GM12865 (cell line): Measurements from ENCODE around the gene VPS39.

Experiments used
- DNase-seq: peaks from one replicate; pipeline ENCODE4 v3.0.0; 2010; ENCODE audit warnings: low read depth
- H3K4me3 ChIP-seq: 2 replicates; pipeline ENCODE4 v1.5.1; 2011; ENCODE audit warnings: mild to moderate bottlenecking, low read depth, low read length, control low read depth
- TF ChIP-seq, protein P1 (sequence below): IDR thresholded peaks from 2 replicates; pipeline ENCODE4 v1.5.1; 2011; ENCODE audit warnings: low read length, control low read depth, low read depth, inconsistent platforms; ENCODE audit not compliant: insufficient read depth; ENCODE audit errors: missing control alignments

The VPS39 gene

DNA sequence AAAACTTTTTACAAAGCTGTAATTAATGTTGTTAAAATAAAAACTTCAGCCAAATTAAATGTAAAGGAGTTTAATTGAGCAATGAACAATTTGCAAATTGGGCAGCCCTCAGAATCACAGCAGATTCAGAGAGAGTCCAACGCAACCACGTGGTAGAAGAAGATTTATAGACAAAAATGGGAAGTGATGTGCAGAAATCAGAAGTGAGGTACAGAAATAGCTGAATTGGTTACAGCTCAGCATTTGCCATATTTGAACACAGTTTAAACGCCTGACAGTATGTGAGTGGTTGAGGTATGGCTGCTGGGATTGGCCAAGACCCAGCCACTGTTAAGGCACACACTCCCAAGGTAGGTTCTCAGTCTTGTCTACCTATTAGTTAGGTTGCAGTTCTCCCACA is 99.3 kb downstream of the VPS39 start:
- TF ChIP-seq, protein P1, sequence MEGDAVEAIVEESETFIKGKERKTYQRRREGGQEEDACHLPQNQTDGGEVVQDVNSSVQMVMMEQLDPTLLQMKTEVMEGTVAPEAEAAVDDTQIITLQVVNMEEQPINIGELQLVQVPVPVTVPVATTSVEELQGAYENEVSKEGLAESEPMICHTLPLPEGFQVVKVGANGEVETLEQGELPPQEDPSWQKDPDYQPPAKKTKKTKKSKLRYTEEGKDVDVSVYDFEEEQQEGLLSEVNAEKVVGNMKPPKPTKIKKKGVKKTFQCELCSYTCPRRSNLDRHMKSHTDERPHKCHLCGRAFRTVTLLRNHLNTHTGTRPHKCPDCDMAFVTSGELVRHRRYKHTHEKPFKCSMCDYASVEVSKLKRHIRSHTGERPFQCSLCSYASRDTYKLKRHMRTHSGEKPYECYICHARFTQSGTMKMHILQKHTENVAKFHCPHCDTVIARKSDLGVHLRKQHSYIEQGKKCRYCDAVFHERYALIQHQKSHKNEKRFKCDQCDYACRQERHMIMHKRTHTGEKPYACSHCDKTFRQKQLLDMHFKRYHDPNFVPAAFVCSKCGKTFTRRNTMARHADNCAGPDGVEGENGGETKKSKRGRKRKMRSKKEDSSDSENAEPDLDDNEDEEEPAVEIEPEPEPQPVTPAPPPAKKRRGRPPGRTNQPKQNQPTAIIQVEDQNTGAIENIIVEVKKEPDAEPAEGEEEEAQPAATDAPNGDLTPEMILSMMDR = no peak
- H3K4me3 ChIP-seq = no peak overlapping the region
- DNase-seq = no peak
